NCI-H187 treated with DMSO at 0.1 percent for 48 hours (cell line): Measurements from ENCODE around the gene FREM1.

ENCODE experiments used
- DNase-seq: peaks from one replicate; lab custom pipeline; 2025; lab: John Stamatoyannopoulos, UW

Gene FREM1

DNA sequence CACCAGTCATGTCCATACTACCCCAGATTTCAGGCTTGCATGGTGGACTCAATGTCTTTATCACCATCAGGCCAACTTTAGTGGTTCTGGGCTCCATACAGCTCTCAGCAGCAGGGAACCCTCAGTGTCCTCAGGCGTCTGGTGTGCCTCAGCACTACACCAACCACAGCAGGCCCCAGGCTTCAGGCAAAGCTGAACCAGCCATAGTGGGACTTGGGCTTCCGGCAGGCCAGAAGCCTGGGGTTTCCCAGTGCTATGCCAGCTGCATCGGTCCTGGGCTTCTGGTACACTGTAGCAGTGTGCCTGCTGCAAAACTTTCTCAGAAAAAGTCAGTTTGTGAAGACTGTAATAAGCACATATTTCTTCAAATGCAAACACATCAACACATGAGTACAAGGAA, 205.9 kb downstream of the FREM1 start:
- no peak for DNase-seq

DNA sequence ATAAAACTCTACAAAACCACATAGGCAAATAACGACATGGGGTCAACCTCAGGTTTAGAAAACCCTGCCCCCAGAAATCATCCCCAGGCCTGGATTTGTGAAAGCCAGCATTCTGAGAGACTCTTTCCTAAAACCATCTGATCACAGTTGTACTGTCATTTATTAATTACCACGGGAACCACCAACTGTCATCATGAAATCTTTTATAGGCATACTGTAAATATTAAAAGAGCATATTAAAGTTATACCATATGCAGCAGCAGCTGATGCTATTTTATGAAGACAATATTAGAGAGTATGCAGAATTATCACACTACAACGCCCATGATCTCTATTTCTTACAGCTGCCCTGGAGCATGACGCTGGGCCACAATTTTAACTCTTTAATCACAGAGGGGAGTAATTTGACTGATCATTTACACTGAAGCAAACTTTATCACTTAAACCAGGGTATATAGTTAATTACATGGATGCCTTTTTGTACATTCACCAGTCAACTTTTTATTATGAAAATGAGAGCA, 208.0 kb downstream of the FREM1 start:
- DNase-seq, result no peak

DNA sequence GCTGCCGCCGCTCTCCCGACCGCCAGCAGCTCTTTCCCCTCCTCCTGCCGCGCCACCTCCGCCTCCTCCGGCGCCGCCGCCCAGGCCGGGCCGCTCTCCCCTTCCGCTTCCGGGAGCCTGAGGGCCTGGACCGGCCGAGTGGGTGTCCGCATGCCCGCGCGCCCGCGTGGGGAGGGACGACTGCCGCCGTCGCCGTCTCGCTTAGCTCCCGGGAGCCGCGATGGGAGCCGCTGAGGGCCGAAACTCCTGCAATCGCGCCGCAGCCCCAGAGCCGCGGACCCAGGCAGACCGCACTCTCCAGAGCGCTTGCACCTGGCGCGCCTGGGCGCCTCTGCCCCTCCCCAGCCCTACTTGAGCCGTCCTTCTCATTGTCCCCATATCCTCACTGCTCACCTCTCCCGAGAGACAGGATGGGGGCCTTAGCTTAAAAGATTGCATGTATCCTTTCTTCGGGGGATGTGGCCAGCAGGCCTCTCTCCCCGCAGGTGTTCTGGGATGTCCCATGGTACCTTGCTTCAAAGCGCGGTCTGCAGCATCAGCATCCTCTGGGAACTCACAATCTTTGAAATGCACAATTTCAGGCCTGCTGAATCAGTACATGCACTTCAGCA, 216.9 kb downstream of the FREM1 start, which contains the start of gene ZDHHC21:
ZDHHC21 (minus strand) TSS at position 182 of the 611 bp plus-strand sequence. CDS start 19,092 bp downstream, outside the sequence.
- no peak for DNase-seq

DNA sequence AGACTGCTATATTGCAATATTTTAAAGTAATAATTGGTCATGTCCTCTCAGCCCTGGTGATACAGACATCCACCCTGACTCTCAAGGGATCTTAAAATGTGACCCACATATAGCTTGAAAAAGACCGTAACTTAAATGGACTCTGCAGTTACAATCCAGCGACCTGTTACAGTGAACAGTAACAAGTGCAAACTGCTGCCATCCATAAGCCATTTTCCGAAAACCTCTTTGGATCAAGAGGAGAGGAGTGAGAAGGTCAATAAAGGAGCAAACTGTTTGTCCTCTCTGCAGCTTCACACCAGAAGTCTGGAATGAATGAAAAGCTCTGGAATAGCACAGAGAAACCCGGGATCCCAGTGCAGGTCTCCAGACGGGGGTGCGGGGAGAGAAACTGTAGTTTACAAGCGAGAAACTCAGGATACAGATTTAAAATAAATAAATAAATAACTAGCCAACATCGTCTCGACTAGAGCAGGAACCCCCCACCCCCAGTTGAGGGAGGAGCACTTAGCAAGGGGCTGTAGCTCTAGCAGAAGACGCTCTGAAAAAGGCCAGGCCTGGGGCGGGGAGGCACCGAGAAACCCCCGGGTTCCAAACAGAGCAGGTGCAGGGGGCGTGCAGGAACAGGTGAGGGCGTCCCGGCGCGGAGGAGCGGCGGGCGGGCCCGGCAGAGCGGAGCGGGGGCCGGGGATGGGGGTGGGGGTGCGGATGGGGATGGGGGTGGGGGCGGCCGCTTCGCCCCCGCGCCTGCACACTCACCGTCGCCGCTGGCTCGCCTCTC, 217.6 kb downstream of the FREM1 start:
- DNase-seq, result no peak

DNA sequence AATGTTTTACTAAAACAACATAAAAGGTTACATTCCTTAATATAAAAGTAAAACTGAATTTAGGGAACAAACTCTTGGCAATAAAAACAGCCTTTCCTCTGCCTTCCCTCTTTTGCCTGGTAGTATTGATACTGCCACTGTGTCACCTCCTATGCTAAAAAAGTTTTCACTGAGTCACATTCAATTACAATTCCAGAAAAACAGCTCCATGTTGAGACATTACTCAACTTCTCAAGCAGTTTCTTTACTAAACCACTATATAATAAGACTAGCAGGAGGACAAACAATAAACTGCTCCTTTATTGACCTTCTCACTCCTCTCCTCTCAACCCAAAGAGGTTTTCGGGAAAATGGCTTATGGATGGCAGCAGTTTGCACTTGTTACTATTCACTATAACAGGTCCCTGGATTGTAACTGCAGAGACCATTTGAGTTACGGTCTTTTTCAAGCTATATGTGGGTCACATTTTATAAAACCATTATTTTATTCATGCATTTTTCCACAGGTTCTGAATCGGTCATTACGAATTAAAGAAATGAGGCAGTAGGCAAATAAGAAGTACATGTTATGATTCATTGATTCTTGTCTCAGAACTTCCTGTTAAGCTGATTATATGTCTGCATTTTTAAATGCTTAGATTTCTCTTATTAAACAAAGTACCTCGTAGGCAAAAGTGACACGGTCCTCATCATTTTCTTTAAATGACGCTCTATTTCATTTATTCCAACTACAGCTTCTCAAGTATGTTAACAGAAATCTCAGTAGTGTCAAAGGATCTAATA, 219.1 kb downstream of the FREM1 start:
- DNase-seq, result no peak

DNA sequence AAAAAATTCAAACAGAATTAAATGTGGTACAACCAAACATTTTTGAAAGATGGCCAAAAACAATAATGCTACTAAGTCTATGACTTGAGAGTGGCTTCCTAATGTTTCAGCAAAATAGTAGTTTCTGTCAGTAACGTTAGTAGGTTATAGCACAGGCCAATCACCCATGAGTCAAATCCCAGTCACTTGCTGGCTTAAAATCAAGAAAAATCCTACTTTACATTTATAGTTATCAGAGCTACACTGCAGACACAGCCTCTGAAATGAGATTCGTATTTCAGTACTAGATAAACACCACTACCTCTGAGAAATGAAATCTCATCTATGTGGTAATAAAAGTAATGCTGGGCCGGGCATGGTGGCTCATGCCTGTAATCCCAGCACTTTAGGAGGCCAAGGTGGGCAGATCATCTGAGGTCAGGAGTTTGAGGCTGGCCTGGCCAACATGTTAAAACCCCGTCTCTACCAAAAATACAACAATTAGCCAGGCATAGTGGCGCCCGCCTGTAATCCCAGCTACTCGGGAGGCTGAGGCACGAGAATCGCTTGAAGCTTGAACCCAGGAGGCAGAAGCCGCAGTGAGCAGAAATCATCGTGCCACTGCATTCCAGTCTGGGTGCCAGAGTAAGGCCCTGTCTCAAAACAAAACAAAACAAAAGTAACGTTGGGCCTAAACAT, 223.0 kb downstream of the FREM1 start:
- no peak for DNase-seq

DNA sequence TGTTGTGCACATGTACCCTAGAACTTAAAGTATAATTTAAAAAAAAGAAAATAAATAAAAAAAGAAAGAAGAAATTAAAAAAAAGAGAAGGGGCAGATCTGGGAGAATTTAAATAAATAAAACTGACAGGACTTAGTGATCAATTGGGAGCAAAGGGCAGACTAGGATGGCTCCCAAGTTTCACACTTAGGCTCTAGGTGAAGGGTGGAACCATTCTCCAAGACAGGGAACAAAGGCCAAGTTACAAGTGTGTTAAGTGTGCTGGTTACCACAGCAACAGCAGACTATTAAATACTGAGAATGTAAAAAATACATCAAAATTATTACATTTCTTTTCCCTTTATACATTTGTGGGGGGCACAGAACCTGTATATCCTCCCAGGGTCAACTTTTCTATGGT, 224.1 kb downstream of the FREM1 start:
- DNase-seq, result no peak
